RWPE1 (cell line): ENCODE results near the gene MRPS27.

Experiments used
- CTCF ChIA-PET: fragments of 350-600 bp; sonication (Branson Sonifier 250); formaldehyde crosslinking; extraction: SDS; loops from one replicate; lab custom pipeline; 2021; lab: Yijun Ruan, JAX
- POLR2A ChIA-PET: fragments of 400-600 bp; formaldehyde crosslinking; extraction: SDS; loops from one replicate; lab custom pipeline; 2020; ENCODE audit warnings: antibody characterized with exemption; ENCODE audit not compliant: low non-redundant PET; lab: Yijun Ruan, JAX
- DNase-seq: peaks from one replicate; pipeline ENCODE4 v3.0.0; 2012; ENCODE audit warnings: low spot score
- H3K27ac ChIP-seq: fragments of 450-650 bp; 2 replicates; pipeline ENCODE4 v1.5.1; 2017
- CTCF ChIP-seq: fragments of 450-650 bp; conservative IDR thresholded peaks from 2 replicates; pipeline ENCODE4 v1.5.1; 2017; ENCODE audit warnings: low read depth, mild to moderate bottlenecking

MRPS27 gene

GRCh38 chr5:72232838-72233237 is 87.2 kb downstream of the MRPS27 start:
- no peak for DNase-seq
- no peak overlapping the region for H3K27ac ChIP-seq
- POLR2A ChIA-PET, result no interaction called here
- CTCF ChIA-PET, result interaction anchor here (0.7 kb wide), 1 partner anchor 19 kb away, joined by 3 read pairs; no protein-coding TSS in a partner anchor
- TF ChIP-seq CTCF, result no peak

GRCh38 chr5:72231991-72232703 is 87.9 kb downstream of the MRPS27 start:
- ChIA-PET POLR2A (no interaction called here), CTCF (interaction anchor here (0.6 kb wide), 1 partner anchor 87 kb away, joined by 3 read pairs; no protein-coding TSS in a partner anchor)
- no peak for DNase-seq
- no peak overlapping the region for H3K27ac ChIP-seq
- no peak for TF ChIP-seq CTCF

GRCh38 chr5:72228960-72229359 is 91.1 kb downstream of the MRPS27 start:
- TF ChIP-seq CTCF, result no peak
- no peak overlapping the region for H3K27ac ChIP-seq
- ChIA-PET CTCF (no interaction called here), POLR2A (interaction anchor here (0.7 kb wide), 1 partner anchor 96 kb away, joined by 3 read pairs; no protein-coding TSS in a partner anchor)
- DNase-seq, result no peak

- POLR2A ChIA-PET, result no interaction called here
- CTCF ChIA-PET, result interaction anchor here (0.6 kb wide), 1 partner anchor 10 kb away, joined by 3 read pairs; no protein-coding TSS in a partner anchor
- H3K27ac ChIP-seq, result no peak overlapping the region
- TF ChIP-seq CTCF, result no peak
- no peak for DNase-seq
Observed at GRCh38 chr5:72226950-72227349, 93.1 kb downstream of the MRPS27 start.

GRCh38 chr5:72225741-72226140 is 94.3 kb downstream of the MRPS27 start:
- POLR2A ChIA-PET, result no interaction called here
- CTCF ChIA-PET, result interaction anchor here (0.5 to 0.7 kb wide), 2 partner anchors 54 to 110 kb away, joined by 3 to 5 read pairs; no protein-coding TSS in a partner anchor
- no peak for DNase-seq
- no peak overlapping the region for H3K27ac ChIP-seq
- no peak for TF ChIP-seq CTCF

- TF ChIP-seq CTCF, result no peak
- ChIA-PET CTCF (interaction anchor here (0.5 kb wide), 1 partner anchor 55 kb away, joined by 5 read pairs; no protein-coding TSS in a partner anchor), POLR2A (no interaction called here)
- DNase-seq, result no peak
- no peak overlapping the region for H3K27ac ChIP-seq
Observed at GRCh38 chr5:72224946-72225463, 95.0 kb downstream of the MRPS27 start.
